Activated T-cell treated with anti-CD3 and anti-CD28 coated beads for 4 hours (primary cell): Measurements from ENCODE around the gene IVD.

Experiments used
- DNase-seq: peaks from one replicate; pipeline ENCODE4 v3.0.0-alpha.2; 2020

IVD gene

GRCh38 chr15:40405501-40406381, at the start of gene IVD:
Gene IVD (plus strand): TSS chr15:40405795. CDS start chr15:40405828, 33 bp downstream.
- peak; percentile 73 for DNase-seq

DNA sequence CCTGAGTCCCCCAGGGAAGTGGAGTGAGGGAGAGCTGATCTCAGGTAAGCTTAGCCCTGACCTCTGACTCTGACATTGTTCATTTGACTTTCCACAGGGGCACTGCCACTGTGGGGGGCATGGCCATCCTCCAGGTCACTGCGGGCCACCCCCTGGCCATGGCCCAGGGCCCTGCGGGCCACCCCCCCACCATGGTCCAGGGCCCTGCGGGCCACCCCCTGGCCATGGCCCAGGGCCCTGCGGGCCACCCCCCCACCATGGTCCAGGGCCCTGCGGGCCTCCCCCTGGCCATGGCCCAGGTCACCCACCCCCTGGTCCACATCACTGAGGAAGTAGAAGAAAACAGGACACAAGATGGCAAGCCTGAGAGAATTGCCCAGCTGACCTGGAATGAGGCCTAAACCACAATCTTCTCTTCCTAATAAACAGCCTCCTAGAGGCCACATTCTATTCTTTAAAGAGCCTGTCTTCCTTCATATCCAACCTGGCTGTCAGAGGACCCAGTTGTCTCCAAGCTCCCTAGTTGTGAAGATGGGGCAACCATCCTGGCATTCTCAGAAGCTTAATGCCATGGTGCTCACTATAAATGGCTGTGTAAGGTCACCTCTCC, 49.5 kb upstream of the IVD start:
- no peak for DNase-seq

DNA sequence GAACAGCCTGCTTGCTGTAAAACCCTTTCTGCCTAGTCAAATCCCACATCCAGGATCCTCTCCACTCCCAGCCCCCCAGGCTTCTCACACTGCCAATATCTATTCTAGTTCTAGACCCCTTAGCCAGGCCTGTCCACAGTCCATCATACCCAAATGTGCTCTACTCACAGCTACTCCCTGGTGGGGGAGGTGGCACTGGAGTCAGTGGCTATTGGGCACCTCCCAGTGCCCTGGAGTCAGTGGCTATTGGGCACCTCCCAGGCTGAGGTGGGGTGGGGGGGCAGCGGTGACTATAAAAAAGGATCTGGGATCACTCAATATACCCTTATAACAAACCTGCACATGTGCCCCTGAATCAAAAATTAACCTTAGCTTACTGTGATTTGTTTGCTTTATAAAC, 48.3 kb upstream of the IVD start:
- DNase-seq, result no peak

GRCh38 chr15:40357723-40358470, 47.7 kb upstream of the IVD start, which contains the start of gene DISP2:
Gene DISP2 (plus strand): TSS chr15:40358219. CDS start chr15:40358322, 103 bp downstream.
- peak; percentile 83 for DNase-seq

- peak; percentile 24 for DNase-seq
These were observed 46.9 kb upstream of the IVD start for GRCh38 chr15:40358471-40359353.

DNA sequence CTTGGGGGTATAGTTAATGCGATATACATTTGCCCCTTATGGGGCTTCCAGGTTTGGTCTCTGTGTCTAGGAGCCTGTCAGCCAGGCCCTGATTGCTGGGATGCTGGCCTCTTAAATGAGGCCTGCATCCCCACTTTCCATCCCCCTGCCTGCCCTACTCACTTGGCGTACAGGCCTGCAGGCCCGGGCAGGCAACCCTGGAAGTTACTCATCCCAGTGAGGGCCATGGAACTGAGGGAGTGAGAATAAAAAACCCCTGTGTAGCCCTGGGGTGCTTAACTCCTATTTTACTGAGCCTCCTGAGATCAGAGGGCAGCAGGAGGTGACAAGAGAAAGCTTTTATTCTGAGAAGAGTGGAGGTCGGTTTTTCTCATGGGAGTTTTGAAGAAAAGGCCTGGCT, 45.6 kb upstream of the IVD start:
- DNase-seq, result no peak

- DNase-seq, result no peak
These were observed 44.0 kb upstream of the IVD start for GRCh38 chr15:40361640-40362039.

- no peak for DNase-seq
These were observed 42.0 kb upstream of the IVD start for GRCh38 chr15:40363611-40364010.

GRCh38 chr15:40364251-40364650, 41.3 kb upstream of the IVD start:
- DNase-seq, result no peak

DNA sequence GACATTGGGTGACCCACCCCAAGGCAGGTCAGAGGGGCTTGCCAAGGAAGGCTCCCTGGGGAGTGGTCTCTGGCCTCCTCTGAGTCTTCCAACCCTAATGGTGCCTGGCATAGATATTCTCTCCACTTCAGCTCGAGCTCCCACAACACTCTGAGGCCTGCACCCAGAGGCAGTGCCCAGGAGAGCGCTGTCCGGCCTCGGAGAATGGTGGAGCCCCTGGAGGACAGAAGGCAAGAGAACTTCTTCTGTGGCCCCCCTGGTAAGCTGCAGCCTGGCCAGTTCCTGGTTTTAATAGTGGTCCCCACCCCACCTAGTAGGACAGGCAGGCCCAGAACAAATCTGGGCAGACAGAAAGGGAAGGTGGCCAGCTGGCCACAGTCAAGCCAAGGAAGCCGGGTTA, 40.6 kb upstream of the IVD start:
- no peak for DNase-seq

DNA sequence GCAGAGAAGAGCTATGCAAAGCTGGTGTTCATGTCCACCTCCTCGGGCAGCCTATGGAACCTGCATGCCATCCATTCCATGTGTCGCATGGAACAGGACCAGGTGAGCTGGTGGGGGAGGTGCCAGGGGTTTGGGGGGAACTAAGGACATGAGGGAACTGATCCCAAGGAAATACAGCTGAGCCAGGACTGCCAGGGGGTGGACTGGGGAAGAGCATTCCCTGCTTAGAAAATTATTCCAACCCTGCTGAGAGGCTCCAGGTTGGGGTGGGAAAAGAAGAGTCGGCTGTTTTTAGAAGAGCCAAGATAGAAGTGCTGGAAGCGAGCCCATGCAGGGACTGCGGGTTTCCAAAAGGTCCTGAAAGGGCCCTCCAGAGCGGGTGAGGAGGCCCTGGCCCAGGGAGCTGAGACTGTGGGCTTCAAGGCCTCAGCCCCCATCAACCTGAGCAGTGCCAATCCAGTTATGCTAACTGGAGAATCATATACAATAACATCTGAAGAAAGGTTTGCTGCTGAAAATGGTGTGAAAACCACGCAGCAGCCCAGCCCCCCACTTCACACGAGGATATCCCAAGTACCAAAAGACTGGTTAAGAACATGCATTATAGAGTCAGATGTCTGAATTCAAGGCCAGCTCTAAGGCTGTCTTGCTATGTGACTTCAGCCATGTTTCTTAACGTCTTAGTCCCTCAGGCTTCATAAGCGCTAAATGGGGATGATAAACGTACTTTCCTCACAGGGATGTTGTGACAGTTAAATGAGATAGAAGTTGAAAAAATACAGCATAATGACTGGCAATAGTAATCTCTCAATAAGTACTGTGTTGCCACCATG, 39.8 kb upstream of the IVD start:
- no peak for DNase-seq

DNA sequence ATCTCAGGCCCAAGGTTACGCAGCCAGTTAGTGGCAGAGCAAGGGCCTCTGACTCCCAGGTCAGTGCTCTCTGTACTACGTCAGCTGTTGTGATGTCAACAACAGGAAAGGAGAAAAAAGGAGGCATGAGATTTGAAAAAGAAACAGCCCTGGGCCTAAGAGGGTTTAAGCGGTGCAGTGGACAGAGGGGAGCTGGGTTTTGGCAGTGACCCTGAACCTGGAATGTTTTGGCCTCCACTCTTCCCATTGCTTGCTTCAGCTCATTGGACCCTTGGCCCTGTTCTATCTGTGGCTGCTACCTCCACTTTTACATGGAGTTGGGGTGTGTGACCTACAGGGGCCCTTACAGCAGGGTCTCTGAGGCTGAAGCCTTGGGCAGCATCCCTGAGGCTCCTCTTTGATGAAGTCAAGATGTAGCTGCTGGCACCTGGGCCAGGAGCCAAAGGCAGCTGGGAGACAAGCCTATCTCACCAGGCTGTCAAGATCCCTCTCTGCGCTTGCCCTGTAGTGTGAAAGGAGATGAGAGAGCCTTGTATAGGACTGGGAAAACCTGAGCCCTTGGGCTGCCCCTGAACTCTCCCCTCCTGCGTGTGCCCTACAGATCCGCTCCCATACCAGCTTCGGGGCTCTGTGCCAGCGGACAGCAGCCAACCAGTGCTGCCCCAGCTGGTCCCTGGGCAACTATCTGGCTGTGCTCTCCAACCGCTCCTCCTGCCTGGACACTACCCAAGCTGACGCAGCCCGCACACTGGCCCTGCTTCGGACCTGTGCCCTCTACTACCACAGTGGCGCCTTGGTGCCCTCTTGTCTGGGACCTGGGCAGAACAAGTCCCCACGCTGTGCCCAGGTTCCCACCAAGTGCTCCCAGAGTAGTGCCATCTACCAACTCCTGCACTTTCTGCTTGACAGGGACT, 38.9 kb upstream of the IVD start:
- DNase-seq, result no peak

DNA sequence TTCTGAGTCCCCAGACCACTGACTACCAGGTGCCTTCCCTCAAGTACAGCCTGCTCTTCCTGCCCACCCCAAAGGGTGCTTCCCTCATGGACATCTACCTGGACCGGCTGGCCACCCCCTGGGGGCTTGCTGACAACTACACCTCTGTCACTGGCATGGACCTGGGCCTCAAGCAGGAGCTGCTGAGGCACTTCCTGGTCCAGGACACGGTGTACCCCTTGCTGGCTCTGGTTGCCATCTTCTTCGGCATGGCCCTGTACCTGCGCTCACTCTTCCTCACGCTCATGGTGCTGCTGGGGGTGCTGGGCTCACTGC, 38.3 kb upstream of the IVD start:
- DNase-seq, result no peak

GRCh38 chr15:40367686-40368611, 37.6 kb upstream of the IVD start:
- peak; percentile 74 for DNase-seq

GRCh38 chr15:40368719-40369473, 36.7 kb upstream of the IVD start:
- no peak for DNase-seq

GRCh38 chr15:40369474-40369869, 36.1 kb upstream of the IVD start:
- DNase-seq, result no peak

- no peak for DNase-seq
These were observed 35.6 kb upstream of the IVD start for GRCh38 chr15:40369971-40370370.

GRCh38 chr15:40372981-40373380, 32.6 kb upstream of the IVD start:
- no peak for DNase-seq

DNA sequence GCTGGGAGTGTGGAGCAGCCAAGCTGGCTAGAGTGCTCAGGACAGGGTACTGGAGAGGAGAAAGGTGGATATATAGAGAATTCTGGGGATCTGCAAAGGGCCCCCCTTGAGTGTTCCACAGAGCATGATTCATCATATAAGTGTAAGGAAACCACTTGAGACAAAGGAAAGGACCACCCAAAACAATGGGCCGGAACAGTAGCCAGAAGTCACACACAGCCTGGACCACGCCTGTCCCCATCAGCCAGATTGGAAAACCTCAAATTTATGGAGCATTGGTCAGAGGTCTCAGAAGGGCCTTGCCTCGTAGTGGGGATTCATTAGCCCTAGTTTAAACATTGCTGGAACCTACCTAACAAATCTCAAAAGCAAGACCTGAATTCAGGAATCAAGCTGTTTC, 28.0 kb upstream of the IVD start:
- no peak for DNase-seq
